DND-41 (cell line): Measurements from ENCODE around the gene KRTAP5-11.
"Not testable (repeated sequence)": the region's sequence is repeated elsewhere in the genome, so short reads cannot be mapped to it uniquely, and the experiment has no call there.

Source experiments
- ATAC-seq: fragments of 200-7000 bp; cut with Tn5 transposase; 3 replicates; pipeline ENCODE4 v1.9.1; 2021; ENCODE audit warnings: low read depth; ENCODE audit not compliant: insufficient read depth
- DNase-seq: peaks from one replicate; pipeline ENCODE4 v3.0.0-alpha.2; 2020
- H2AFZ ChIP-seq: 2 replicates; pipeline ENCODE4 v1.6.0; 2012; ENCODE audit warnings: low read depth, low read length
- H3K27ac ChIP-seq: 2 replicates; pipeline ENCODE4 v1.5.1; 2012; ENCODE audit warnings: low read length, inconsistent platforms
- H3K27me3 ChIP-seq: fragments of 200-600 bp; sonication (generic); 2 replicates; pipeline ENCODE4 v1.6.0; 2012; ENCODE audit warnings: low read length, mild to moderate bottlenecking, inconsistent platforms; ENCODE audit not compliant: insufficient read depth, poor library complexity
- H3K36me3 ChIP-seq: 2 replicates; pipeline ENCODE4 v1.5.1; 2012; ENCODE audit warnings: low read length, inconsistent platforms; ENCODE audit not compliant: insufficient read depth
- H3K4me1 ChIP-seq: 2 replicates; pipeline ENCODE4 v1.5.1; 2012; ENCODE audit warnings: mild to moderate bottlenecking, low read length; ENCODE audit not compliant: insufficient read depth
- H3K4me2 ChIP-seq: 2 replicates; pipeline ENCODE4 v1.6.0; 2012; ENCODE audit warnings: mild to moderate bottlenecking, moderate library complexity, low read length, inconsistent platforms; ENCODE audit not compliant: insufficient read depth
- H3K4me3 ChIP-seq, 2 experiments: fragments of 200-600 bp in 1 of 2; shearing (Covaris generic) in 1 of 2; 2 replicates each; pipeline ENCODE4 v1.5.1; 2012 to 2016; ENCODE audit warnings: inconsistent platforms in 2 of 2, low read length in 2 of 2, mild to moderate bottlenecking in 2 of 2, low read depth in 1 of 2, moderate library complexity in 1 of 2
- H3K79me2 ChIP-seq: 2 replicates; pipeline ENCODE4 v1.6.0; 2012; ENCODE audit warnings: low read length, inconsistent platforms; ENCODE audit not compliant: insufficient read depth
- H3K9ac ChIP-seq: 2 replicates; pipeline ENCODE4 v1.6.0; 2012; ENCODE audit warnings: low read depth, mild to moderate bottlenecking, inconsistent platforms, low read length, moderate library complexity
- H3K9me3 ChIP-seq: 2 replicates; pipeline ENCODE4 v1.5.1; 2012; ENCODE audit warnings: low read length, moderate library complexity, mild to moderate bottlenecking, inconsistent platforms; ENCODE audit not compliant: insufficient read depth, severe bottlenecking
- H4K20me1 ChIP-seq: 2 replicates; pipeline ENCODE4 v1.6.0; 2012; ENCODE audit warnings: low read length; ENCODE audit not compliant: insufficient read depth
- CTCF ChIP-seq: IDR thresholded peaks from 2 replicates; pipeline ENCODE4 v1.5.1; 2012; ENCODE audit warnings: borderline replicate concordance, low read length, moderate library complexity, mild to moderate bottlenecking; ENCODE audit not compliant: poor library complexity, severe bottlenecking; ENCODE audit errors: extremely low read depth
- EZH2 ChIP-seq: IDR thresholded peaks from 3 replicates; pipeline ENCODE4 v1.6.1; 2012; ENCODE audit warnings: borderline replicate concordance, low read depth, mild to moderate bottlenecking, moderate library complexity, low read length, inconsistent platforms; ENCODE audit not compliant: severe bottlenecking

KRTAP5-11 gene

GRCh38 chr11:71575723-71576424, 6.8 kb downstream of the KRTAP5-11 start:
- H3K4me2 ChIP-seq, result no peak overlapping the region
- H2AFZ ChIP-seq, result no peak overlapping the region
- ATAC-seq (no peak), DNase-seq (no peak)
- no peak overlapping the region for H3K9ac ChIP-seq
- H3K4me3 ChIP-seq, result no peak overlapping the region
- no peaks in the 10 kb centered on the region for H3K27me3 ChIP-seq
- H3K4me1 ChIP-seq, result peaks cover 4% of the 10 kb centered on the region; the same call in 1 of the 2 replicates
- H3K9me3 ChIP-seq, result no peaks in the 10 kb centered on the region
- H3K79me2 ChIP-seq, result no peaks in the 10 kb centered on the region
- no peaks in the 10 kb centered on the region; the same call in 1 of the 2 replicates for H4K20me1 ChIP-seq
- TF ChIP-seq EZH2, result no peak
- TF ChIP-seq CTCF, result no peak
- H3K27ac ChIP-seq, result no peak overlapping the region
- H3K36me3 ChIP-seq, result no peaks in the 10 kb centered on the region

GRCh38 chr11:71574418-71574817, 8.3 kb downstream of the KRTAP5-11 start:
- H3K9me3 ChIP-seq, result no peaks in the 10 kb centered on the region
- H3K4me1 ChIP-seq, result no peaks in the 10 kb centered on the region
- TF ChIP-seq EZH2, result no peak
- TF ChIP-seq CTCF, result no peak
- H3K4me3 ChIP-seq, result no peak overlapping the region
- H3K27ac ChIP-seq, result no peak overlapping the region
- DNase-seq (no peak), ATAC-seq (no peak)
- no peak overlapping the region for H2AFZ ChIP-seq
- H3K79me2 ChIP-seq, result no peaks in the 10 kb centered on the region
- H3K36me3 ChIP-seq, result no peaks in the 10 kb centered on the region
- no peak overlapping the region for H3K4me2 ChIP-seq
- no peaks in the 10 kb centered on the region; the same call in 1 of the 2 replicates for H4K20me1 ChIP-seq
- H3K9ac ChIP-seq, result no peak overlapping the region
- H3K27me3 ChIP-seq, result no peaks in the 10 kb centered on the region

- Histone ChIP-seq H3K4me1 (no peaks in the 10 kb centered on the region), H3K27me3 (no peaks in the 10 kb centered on the region), H3K9ac (no peak overlapping the region), H3K4me2 (no peak overlapping the region), H4K20me1 (no peaks in the 10 kb centered on the region; the same call in 1 of the 2 replicates), H3K79me2 (no peaks in the 10 kb centered on the region), H3K36me3 (no peaks in the 10 kb centered on the region), H3K9me3 (no peaks in the 10 kb centered on the region), H3K27ac (no peak overlapping the region), H2AFZ (no peak overlapping the region), H3K4me3 (no peak overlapping the region)
- ATAC-seq (no peak), DNase-seq (no peak)
- TF ChIP-seq EZH2, result no peak
- no peak for TF ChIP-seq CTCF
These were observed 9.9 kb downstream of the KRTAP5-11 start for GRCh38 chr11:71572811-71573210.

GRCh38 chr11:71571101-71571850, 11.4 kb downstream of the KRTAP5-11 start:
- not testable (repeated sequence) for H3K27me3 ChIP-seq, H3K4me1 ChIP-seq, H3K9ac ChIP-seq, H3K4me3 ChIP-seq, H3K79me2 ChIP-seq, DNase-seq, H4K20me1 ChIP-seq, H3K27ac ChIP-seq, ATAC-seq, H3K4me2 ChIP-seq, H3K9me3 ChIP-seq, H2AFZ ChIP-seq, H3K36me3 ChIP-seq
